ENCODE measurements around the gene HEATR5A.

Gene HEATR5A

GRCh38 chr14:31297112-31297511 lies 123.2 kb downstream of the HEATR5A start:
- Histone ChIP-seq H3K27me3 (ENCODE audit: insufficient read depth, low read depth) (no peaks in the 10 kb centered on the region), H3K79me2 (ENCODE audit: insufficient read depth, low read depth) (no peaks in the 10 kb centered on the region), H3K27ac (no peak overlapping the region), H3K9ac (no peak overlapping the region), H4K20me1 (ENCODE audit: insufficient read depth) (no peaks in the 10 kb centered on the region), H3K36me3 (ENCODE audit: insufficient read depth) (no peaks in the 10 kb centered on the region), H3K4me3 (IDR thresholded peaks at IDR 0.05; ENCODE audit: insufficient read depth, low read depth, low read length) (no peak overlapping the region), H3K4me1 (ENCODE audit: low read depth, poor library complexity, severe bottlenecking) (peaks cover 6% of the 10 kb centered on the region), H3K4me2 (no peak overlapping the region), H2AFZ (ENCODE audit: low read depth) (no peak overlapping the region)
- no peak for TF ChIP-seq CTCF (conservative IDR thresholded peaks at IDR 0.05; ENCODE audit: low read depth, low read length)

GRCh38 chr14:31294746-31295405 lies 125.5 kb downstream of the HEATR5A start:
- no peak overlapping the region for H2AFZ ChIP-seq (ENCODE audit: low read depth)
- H4K20me1 ChIP-seq (ENCODE audit: insufficient read depth), result no peaks in the 10 kb centered on the region
- no peak overlapping the region for H3K4me2 ChIP-seq
- no peaks in the 10 kb centered on the region for H3K27me3 ChIP-seq (ENCODE audit: insufficient read depth, low read depth)
- no peak overlapping the region for H3K27ac ChIP-seq
- H3K79me2 ChIP-seq (ENCODE audit: insufficient read depth, low read depth), result no peaks in the 10 kb centered on the region
- H3K4me3 ChIP-seq (IDR thresholded peaks at IDR 0.05; ENCODE audit: insufficient read depth, low read depth, low read length), result no peak overlapping the region
- no peak for TF ChIP-seq CTCF (conservative IDR thresholded peaks at IDR 0.05; ENCODE audit: low read depth, low read length)
- H3K9ac ChIP-seq, result no peak overlapping the region
- H3K4me1 ChIP-seq (ENCODE audit: low read depth, poor library complexity, severe bottlenecking), result peaks cover 6% of the 10 kb centered on the region
- no peaks in the 10 kb centered on the region for H3K36me3 ChIP-seq (ENCODE audit: insufficient read depth)

GRCh38 chr14:31292937-31293616 lies 127.3 kb downstream of the HEATR5A start:
- TF ChIP-seq CTCF (conservative IDR thresholded peaks at IDR 0.05; ENCODE audit: low read depth, low read length), result no peak
- Histone ChIP-seq H3K4me2 (no peak overlapping the region), H3K27me3 (ENCODE audit: insufficient read depth, low read depth) (no peaks in the 10 kb centered on the region), H3K9ac (no peak overlapping the region), H3K36me3 (ENCODE audit: insufficient read depth) (no peaks in the 10 kb centered on the region), H2AFZ (ENCODE audit: low read depth) (no peak overlapping the region), H3K4me1 (ENCODE audit: low read depth, poor library complexity, severe bottlenecking) (peaks cover 6% of the 10 kb centered on the region), H3K27ac (no peak overlapping the region), H3K79me2 (ENCODE audit: insufficient read depth, low read depth) (no peaks in the 10 kb centered on the region), H3K4me3 (IDR thresholded peaks at IDR 0.05; ENCODE audit: insufficient read depth, low read depth, low read length) (no peak overlapping the region), H4K20me1 (ENCODE audit: insufficient read depth) (no peaks in the 10 kb centered on the region)

- no peak overlapping the region for H3K27ac ChIP-seq
- H3K4me3 ChIP-seq (IDR thresholded peaks at IDR 0.05; ENCODE audit: insufficient read depth, low read depth, low read length), result no peak overlapping the region
- H3K79me2 ChIP-seq (ENCODE audit: insufficient read depth, low read depth), result no peaks in the 10 kb centered on the region
- TF ChIP-seq CTCF (conservative IDR thresholded peaks at IDR 0.05; ENCODE audit: low read depth, low read length), result no peak
- no peak overlapping the region for H2AFZ ChIP-seq (ENCODE audit: low read depth)
- no peaks in the 10 kb centered on the region for H3K27me3 ChIP-seq (ENCODE audit: insufficient read depth, low read depth)
- H3K4me1 ChIP-seq (ENCODE audit: low read depth, poor library complexity, severe bottlenecking), result no peaks in the 10 kb centered on the region
- H3K36me3 ChIP-seq (ENCODE audit: insufficient read depth), result no peaks in the 10 kb centered on the region
- H3K4me2 ChIP-seq, result no peak overlapping the region
- no peaks in the 10 kb centered on the region for H4K20me1 ChIP-seq (ENCODE audit: insufficient read depth)
- H3K9ac ChIP-seq, result no peak overlapping the region
These were observed 129.1 kb downstream of the HEATR5A start for GRCh38 chr14:31291210-31291609.

All from KMS-11 (cell line).